Neural cell (in vitro differentiated cells): Measurements from ENCODE around the gene PRKCSH. TPM values are rescaled to one million over a fixed set of nuclear protein-coding genes. Genes with fewer than 3 reads are reported as not detected.

ENCODE experiments used
- H2AFZ ChIP-seq: fragments of 200-600, 300-800 bp; sonication (generic), shearing (Covaris generic); 2 replicates; pipeline ENCODE4 v1.6.0; 2014; ENCODE audit warnings: low read depth, mild to moderate bottlenecking, antibody characterized with exemption, low read length, moderate library complexity
- H3F3A ChIP-seq: fragments of 200-600 bp; shearing (Covaris generic); 2 replicates; pipeline ENCODE4 v1.6.1; 2016; ENCODE audit warnings: mild to moderate bottlenecking, moderate library complexity, mixed read lengths, antibody characterized with exemption, low read length; ENCODE audit not compliant: insufficient read depth, poor library complexity, severe bottlenecking
- H3K27ac ChIP-seq: fragments of 200-600, 300-800 bp; sonication (generic), shearing (Covaris generic); 2 replicates; pipeline ENCODE4 v1.5.1; 2014; ENCODE audit warnings: mild to moderate bottlenecking, low read length, moderate library complexity
- H3K27me3 ChIP-seq: fragments of 300-800, 200-600 bp; sonication (generic), shearing (Covaris generic); 2 replicates; pipeline ENCODE4 v1.6.0; 2014; ENCODE audit warnings: mild to moderate bottlenecking, low read depth, low read length, moderate library complexity; ENCODE audit not compliant: insufficient read depth
- H3K36me3 ChIP-seq: fragments of 300-800, 200-600 bp; sonication (generic), shearing (Covaris generic); 2 replicates; pipeline ENCODE4 v1.5.1; 2014; ENCODE audit warnings: mild to moderate bottlenecking, antibody characterized with exemption, low read length, moderate library complexity; ENCODE audit not compliant: insufficient read depth
- H3K4me2 ChIP-seq: fragments of 300-800, 200-600 bp; sonication (generic), shearing (Covaris generic); 2 replicates; pipeline ENCODE4 v1.6.0; 2014; ENCODE audit warnings: mild to moderate bottlenecking, low read length
- H3K4me3 ChIP-seq: fragments of 300-800, 200-600 bp; sonication (generic), shearing (Covaris generic); 2 replicates; pipeline ENCODE4 v1.5.1; 2014; ENCODE audit warnings: mild to moderate bottlenecking, low read length, moderate library complexity
- H3K79me2 ChIP-seq: fragments of 200-600 bp; shearing (Covaris generic); replicated peaks from 2 replicates; pipeline ENCODE4 v1.6.0; 2014; ENCODE audit warnings: mild to moderate bottlenecking, low read length, moderate library complexity; ENCODE audit not compliant: insufficient read depth
- H3K9ac ChIP-seq: fragments of 300-800, 200-600 bp; sonication (generic), shearing (Covaris generic); 2 replicates; pipeline ENCODE4 v1.6.1; 2016; ENCODE audit warnings: mild to moderate bottlenecking, low read length, mixed read lengths
- H3K9me2 ChIP-seq: fragments of 200-600 bp; shearing (Covaris generic); 2 replicates; pipeline ENCODE4 v1.6.1; 2016; ENCODE audit warnings: mild to moderate bottlenecking, low read length, mixed read lengths; ENCODE audit not compliant: insufficient read depth
- H3K9me3 ChIP-seq: fragments of 200-600, 300-800 bp; sonication (generic), shearing (Covaris generic); 2 replicates; pipeline ENCODE4 v1.6.1; 2016; ENCODE audit warnings: mild to moderate bottlenecking, mixed run types, low read length, moderate library complexity, mixed read lengths
- H4K20me1 ChIP-seq: fragments of 200-600 bp; shearing (Covaris generic); 2 replicates; pipeline ENCODE4 v1.6.1; 2016; ENCODE audit warnings: mild to moderate bottlenecking, mixed run types; ENCODE audit not compliant: insufficient read depth
- CTCF ChIP-seq: fragments of 450-650 bp; IDR thresholded peaks from 2 replicates; pipeline ENCODE4 v1.5.1; 2014; ENCODE audit warnings: antibody characterized with exemption, mild to moderate bottlenecking, moderate library complexity; ENCODE audit not compliant: poor library complexity, severe bottlenecking
- EP300 ChIP-seq: fragments of 450-650 bp; conservative IDR thresholded peaks from 2 replicates; pipeline ENCODE4 v1.6.1; 2014; ENCODE audit warnings: antibody characterized with exemption, mild to moderate bottlenecking, moderate library complexity; ENCODE audit not compliant: poor library complexity, severe bottlenecking
- EZH2 ChIP-seq: fragments of 200-600, 300-800 bp; shearing (Covaris generic), sonication (generic); IDR thresholded peaks from 2 replicates; pipeline ENCODE4 v1.6.1; 2014; ENCODE audit warnings: antibody characterized with exemption, low read length, borderline replicate concordance, mild to moderate bottlenecking; ENCODE audit not compliant: insufficient read depth, poor library complexity, severe bottlenecking
- MXI1 ChIP-seq: fragments of 450-650 bp; conservative IDR thresholded peaks from 2 replicates; pipeline ENCODE4 v1.6.1; 2014; ENCODE audit warnings: antibody characterized with exemption, mild to moderate bottlenecking; ENCODE audit not compliant: poor library complexity, severe bottlenecking
- POLR2AphosphoS5 ChIP-seq: IDR thresholded peaks from 2 replicates; pipeline ENCODE4 v1.6.1; 2012
- RAD21 ChIP-seq: fragments of 450-650 bp; conservative IDR thresholded peaks from 2 replicates; pipeline ENCODE4 v1.6.1; 2014; ENCODE audit warnings: antibody characterized with exemption, mild to moderate bottlenecking, moderate library complexity
- REST ChIP-seq: IDR thresholded peaks from 2 replicates; pipeline ENCODE4 v1.6.1; 2012; ENCODE audit warnings: borderline replicate concordance
- SMC3 ChIP-seq: fragments of 450-650 bp; conservative IDR thresholded peaks from 2 replicates; pipeline ENCODE4 v1.6.1; 2014; ENCODE audit warnings: antibody characterized with exemption, mild to moderate bottlenecking, moderate library complexity; ENCODE audit not compliant: poor library complexity
- TAF1 ChIP-seq: IDR thresholded peaks from 2 replicates; pipeline ENCODE4 v1.6.1; 2012; ENCODE audit warnings: low read depth
- polyA plus RNA-seq: library from polyadenylated mRNA; depleted of rRNA; stranded (reverse); fragments of >200 nt; gene quantifications from 2 replicates; pipeline ENCODE4 v1.2.3, GENCODE V29; 2014

PRKCSH gene
- polyA plus RNA-seq, 1 donor from 2014 or later: 29.6 TPM

- Histone ChIP-seq H3K9me2 (no peaks in the 10 kb centered on the region), H3K27ac (no peak overlapping the region), H3K27me3 (no peaks in the 10 kb centered on the region), H3F3A (peaks cover 3% of the 10 kb centered on the region), H3K4me2 (no peak overlapping the region), H3K4me3 (no peak overlapping the region), H3K79me2 (no peaks in the 10 kb centered on the region), H2AFZ (no peak overlapping the region), H4K20me1 (no peaks in the 10 kb centered on the region), H3K36me3 (no peaks in the 10 kb centered on the region), H3K9me3 (no peaks in the 10 kb centered on the region), H3K9ac (no peak overlapping the region)
- no peak for TF ChIP-seq CTCF
- no peak for TF ChIP-seq REST
- TF ChIP-seq EP300: no peak
- TF ChIP-seq TAF1: no peak
- TF ChIP-seq POLR2AphosphoS5: no peak
- TF ChIP-seq MXI1: no peak
- TF ChIP-seq RAD21: no peak
- TF ChIP-seq EZH2: no peak
- no peak for TF ChIP-seq SMC3
These were observed 13.0 kb downstream of the PRKCSH start for GRCh38 chr19:11448410-11448809.

GRCh38 chr19:11448923-11449554 is 13.6 kb downstream of the PRKCSH start:
- H3K9me3 ChIP-seq: no peaks in the 10 kb centered on the region
- no peak overlapping the region for H3K9ac ChIP-seq
- no peak overlapping the region for H3K4me2 ChIP-seq
- no peak overlapping the region for H3K27ac ChIP-seq
- no peaks in the 10 kb centered on the region for H3K79me2 ChIP-seq
- H3K4me3 ChIP-seq: no peak overlapping the region
- no peaks in the 10 kb centered on the region for H3K27me3 ChIP-seq
- peaks cover 3% of the 10 kb centered on the region for H3F3A ChIP-seq
- no peak for TF ChIP-seq REST
- no peak for TF ChIP-seq EP300
- TF ChIP-seq RAD21: no peak
- no peak for TF ChIP-seq EZH2
- no peak for TF ChIP-seq TAF1
- no peak for TF ChIP-seq SMC3
- TF ChIP-seq POLR2AphosphoS5: no peak
- TF ChIP-seq CTCF: no peak
- no peak for TF ChIP-seq MXI1
- H3K36me3 ChIP-seq: no peaks in the 10 kb centered on the region
- H2AFZ ChIP-seq: no peak overlapping the region
- no peaks in the 10 kb centered on the region for H3K9me2 ChIP-seq
- no peaks in the 10 kb centered on the region for H4K20me1 ChIP-seq
